Measurements from ENCODE around the gene PBX3. TPM values are rescaled to one million over a fixed set of nuclear protein-coding genes. Genes with fewer than 3 reads are reported as not detected.

The PBX3 gene
- total and polyA plus RNA-seq, 7 donors: 4.2 to 12.7 (median 6.6) TPM

GRCh38 chr9:125915606-125916005, 168.4 kb downstream of the PBX3 start:
- Histone ChIP-seq H3K36me3 (ENCODE audit: insufficient read depth in 1 of 2, low read depth in 1 of 2) (no peaks in the 10 kb centered on the region), H3K27ac (no peak overlapping the region), H3K4me1 (no peaks in the 10 kb centered on the region), H3K9me3 (no peaks in the 10 kb centered on the region), H3K4me3 (no peak overlapping the region), H3K27me3 (ENCODE audit: insufficient read depth in 3 of 3, low read length in 2 of 3) (no peaks in the 10 kb centered on the region)
- intact Hi-C loops (cut with DNase I): no loop called here
- DNase-seq (no peak), ATAC-seq (no peak)
- WGBS, 3 donors: 90 to 94% (median 93%) methylated on average over 8 of the region's 8 CpGs
- TF ChIP-seq CTCF (IDR thresholded peaks at IDR 0.05): no peak

- H3K27me3 ChIP-seq (ENCODE audit: insufficient read depth in 3 of 3, low read length in 2 of 3): no peaks in the 10 kb centered on the region
- no peaks in the 10 kb centered on the region for H3K9me3 ChIP-seq
- no peak for DNase-seq
- ATAC-seq: no peak
- TF ChIP-seq CTCF (IDR thresholded peaks at IDR 0.05): no peak
- H3K36me3 ChIP-seq (ENCODE audit: insufficient read depth in 1 of 2, low read depth in 1 of 2): no peaks in the 10 kb centered on the region
- no peak overlapping the region for H3K27ac ChIP-seq
- H3K4me1 ChIP-seq: no peaks in the 10 kb centered on the region
- intact Hi-C loops (cut with DNase I): no loop called here
- H3K4me3 ChIP-seq: no peak overlapping the region
These were observed 172.4 kb downstream of the PBX3 start for GRCh38 chr9:125919565-125919964.

GRCh38 chr9:125920402-125920801, 173.2 kb downstream of the PBX3 start:
- no peak for TF ChIP-seq CTCF (IDR thresholded peaks at IDR 0.05)
- no peaks in the 10 kb centered on the region for H3K9me3 ChIP-seq
- WGBS, 3 donors: 86 to 88% (median 88%) methylated on average over 2 of the region's 2 CpGs
- H3K4me3 ChIP-seq: no peak overlapping the region
- H3K36me3 ChIP-seq (ENCODE audit: insufficient read depth in 1 of 2, low read depth in 1 of 2): no peaks in the 10 kb centered on the region
- intact Hi-C loops (cut with DNase I): no loop called here
- H3K4me1 ChIP-seq: no peaks in the 10 kb centered on the region
- ATAC-seq (no peak), DNase-seq (no peak)
- no peak overlapping the region for H3K27ac ChIP-seq
- no peaks in the 10 kb centered on the region for H3K27me3 ChIP-seq (ENCODE audit: insufficient read depth in 3 of 3, low read length in 2 of 3)

GRCh38 chr9:125922854-125923253, 175.7 kb downstream of the PBX3 start:
- TF ChIP-seq CTCF (IDR thresholded peaks at IDR 0.05): no peak
- Histone ChIP-seq H3K4me3 (no peak overlapping the region), H3K27ac (no peak overlapping the region), H3K9me3 (no peaks in the 10 kb centered on the region), H3K36me3 (ENCODE audit: insufficient read depth in 1 of 2, low read depth in 1 of 2) (no peaks in the 10 kb centered on the region), H3K27me3 (ENCODE audit: insufficient read depth in 3 of 3, low read length in 2 of 3) (no peaks in the 10 kb centered on the region), H3K4me1 (no peaks in the 10 kb centered on the region)
- ATAC-seq: no peak
- DNase-seq: no peak
- 92 to 95% (median 93%) methylated on average over 1 of the region's 1 CpG for WGBS, 3 donors
- intact Hi-C loops (cut with DNase I): no loop called here

GRCh38 chr9:125924351-125924750, 177.2 kb downstream of the PBX3 start:
- no peak for TF ChIP-seq CTCF (IDR thresholded peaks at IDR 0.05)
- no peak for DNase-seq
- Histone ChIP-seq H3K4me1 (no peaks in the 10 kb centered on the region), H3K4me3 (no peak overlapping the region), H3K27ac (no peak overlapping the region), H3K27me3 (ENCODE audit: insufficient read depth in 3 of 3, low read length in 2 of 3) (no peaks in the 10 kb centered on the region), H3K9me3 (no peaks in the 10 kb centered on the region), H3K36me3 (ENCODE audit: insufficient read depth in 1 of 2, low read depth in 1 of 2) (no peaks in the 10 kb centered on the region)
- intact Hi-C loops (cut with DNase I): no loop called here
- WGBS, 3 donors: 84 to 89% (median 87%) methylated on average over 4 of the region's 4 CpGs
- ATAC-seq: no peak

Data from psoas muscle (tissue), 8 donors.